Measurements from ENCODE around the gene GYPA.
"Not testable (repeated sequence)": the region's sequence is repeated elsewhere in the genome, so short reads cannot be mapped to it uniquely, and the experiment has no call there.

Gene GYPA

GRCh38 chr4:144128709-144129320, 11.7 kb downstream of the GYPA start:
- not testable (repeated sequence) for DNase-seq (ENCODE audit: low read depth)

DNA sequence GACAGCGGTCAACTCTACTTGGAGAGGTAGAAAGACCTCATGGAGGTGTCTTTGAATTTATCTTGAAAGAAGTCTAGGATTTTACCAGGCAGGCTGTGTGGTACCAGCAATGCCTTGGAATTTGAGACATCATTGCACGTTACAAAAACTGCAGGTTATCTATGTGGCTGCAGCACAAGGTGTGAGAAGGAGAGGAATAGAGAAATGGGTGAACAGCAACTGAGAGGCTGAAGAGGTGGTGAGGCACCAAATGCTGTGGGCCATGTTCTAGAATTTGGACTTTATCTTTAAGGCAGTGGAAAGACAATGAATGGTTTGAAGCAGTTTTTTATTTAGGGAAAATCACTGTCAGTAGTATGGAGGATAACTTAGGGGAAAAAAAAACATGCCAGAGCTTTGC, 15.4 kb downstream of the GYPA start:
- not testable (repeated sequence) for DNase-seq (ENCODE audit: low read depth)

GRCh38 chr4:144123982-144124635, 16.4 kb downstream of the GYPA start:
- not testable (repeated sequence) for DNase-seq (ENCODE audit: low read depth)

GRCh38 chr4:144123269-144123668, 17.2 kb downstream of the GYPA start:
- DNase-seq (ENCODE audit: low read depth) = not testable (repeated sequence)

- DNase-seq (ENCODE audit: low read depth) = not testable (repeated sequence)
Measured at GRCh38 chr4:144119752-144120151, 20.8 kb downstream of the GYPA start.

GRCh38 chr4:144115519-144115918, 25.0 kb downstream of the GYPA start:
- DNase-seq (ENCODE audit: low read depth) = no peak

DNA sequence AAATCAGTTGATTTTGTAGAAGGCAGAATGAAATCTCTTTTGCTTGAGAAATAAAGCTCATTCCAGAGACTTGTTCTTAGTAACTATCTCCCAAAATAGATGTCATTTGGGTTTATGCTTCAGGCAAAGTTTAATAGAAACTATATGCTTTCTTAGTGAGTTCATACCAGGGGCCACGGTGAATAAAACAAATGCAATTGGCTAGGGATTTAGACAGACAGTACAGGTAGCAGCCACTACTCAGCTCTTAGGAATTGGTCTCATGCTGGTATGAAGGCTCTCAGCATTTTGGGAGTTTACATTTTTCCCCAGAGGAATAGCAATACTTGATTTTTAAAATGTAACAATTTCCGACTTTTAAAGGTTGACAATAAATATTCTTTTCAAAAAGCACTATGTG, 27.0 kb downstream of the GYPA start:
- DNase-seq (ENCODE audit: low read depth) = no peak

DNA sequence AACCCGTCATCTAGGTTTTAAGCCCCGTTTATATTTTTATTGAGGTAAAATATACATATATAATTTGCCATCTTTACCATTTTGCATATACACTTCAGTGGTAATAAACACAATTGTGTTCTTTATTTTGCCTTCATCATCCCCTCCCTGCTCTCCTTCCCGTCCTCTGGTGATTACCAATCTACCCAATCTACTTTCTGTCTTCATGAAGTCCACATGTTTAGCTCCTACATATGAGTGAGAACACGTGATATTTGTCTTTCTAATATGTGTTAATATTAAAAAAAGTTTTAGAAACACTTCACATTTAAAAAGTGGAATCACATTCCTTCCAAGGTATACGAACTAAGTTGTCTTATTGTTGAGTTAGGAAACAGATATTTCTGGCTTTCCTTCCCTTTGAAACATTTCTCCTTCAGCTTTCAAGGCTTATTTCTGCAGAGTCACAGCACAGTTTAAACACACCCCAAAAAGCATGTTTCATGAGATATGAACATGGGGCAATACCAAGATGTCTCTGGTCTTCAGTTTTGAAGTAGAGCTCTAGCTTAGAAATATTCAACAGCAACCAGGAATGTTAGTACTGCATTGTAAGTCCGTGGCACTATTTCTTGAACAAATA, 35.9 kb downstream of the GYPA start:
- DNase-seq (ENCODE audit: low read depth) = no peak

DNA sequence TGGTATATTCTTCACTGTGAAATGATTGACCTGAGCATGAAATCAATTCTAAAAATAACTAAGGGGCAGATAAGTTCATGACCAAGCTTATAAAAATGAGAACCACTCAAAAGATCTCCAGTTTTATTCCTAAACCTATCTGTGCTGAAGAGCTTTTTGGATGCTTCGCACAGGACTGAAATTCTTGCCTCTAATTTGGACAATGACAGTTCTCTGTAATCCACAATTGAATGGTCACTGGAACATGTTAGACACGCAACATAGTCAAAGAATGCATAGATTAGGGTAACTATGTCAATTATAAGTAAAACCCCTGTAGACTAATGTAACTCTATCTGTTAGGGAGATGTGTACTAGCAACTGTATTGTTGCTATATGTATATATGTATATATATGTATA, 42.7 kb downstream of the GYPA start:
- DNase-seq (ENCODE audit: low read depth) = not testable (repeated sequence)

GRCh38 chr4:144093995-144094394, 46.5 kb downstream of the GYPA start:
- DNase-seq (ENCODE audit: low read depth) = not testable (repeated sequence)

DNA sequence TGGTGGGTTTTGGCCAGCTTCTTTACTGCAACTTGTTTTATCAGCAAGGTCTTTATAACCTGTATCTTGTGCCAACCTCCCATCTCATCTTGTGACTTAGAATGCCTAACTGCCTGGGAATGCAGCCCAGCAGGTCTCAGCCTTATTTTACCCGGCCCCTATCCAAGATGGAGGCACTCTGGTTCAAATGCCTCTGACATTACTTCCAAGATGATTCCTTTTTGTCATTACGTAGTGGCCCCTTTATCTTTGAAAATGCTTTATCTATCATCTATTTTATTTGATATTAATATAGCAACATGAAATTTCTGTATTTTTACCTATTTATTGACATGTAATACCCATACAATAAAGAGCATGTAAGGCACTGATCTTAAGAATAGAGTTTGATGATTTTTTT, 49.3 kb downstream of the GYPA start:
- DNase-seq (ENCODE audit: low read depth) = not testable (repeated sequence)

GRCh38 chr4:144090744-144091143, 49.8 kb downstream of the GYPA start:
- no peak for DNase-seq (ENCODE audit: low read depth)

DNA sequence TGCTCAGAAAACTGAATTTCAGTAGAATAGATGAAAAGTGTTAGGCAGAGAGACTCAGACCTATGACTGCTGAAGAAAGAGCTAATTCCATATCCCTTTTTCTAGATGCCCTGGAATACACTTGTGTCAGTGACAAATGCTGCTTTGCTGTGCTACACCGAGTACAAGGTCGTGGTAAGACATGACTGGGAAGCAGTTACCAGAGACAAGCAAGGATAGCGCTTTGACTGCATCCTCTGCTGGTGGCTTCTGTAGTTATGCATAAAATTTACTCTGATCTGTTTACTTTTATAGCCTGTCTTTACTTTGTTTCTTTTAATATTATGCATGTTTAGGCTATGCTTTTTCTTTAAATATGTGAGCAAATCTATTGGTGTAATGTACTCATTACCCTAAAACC, 58.5 kb downstream of the GYPA start:
- not testable (repeated sequence) for DNase-seq (ENCODE audit: low read depth)

GRCh38 chr4:144080135-144080534, 60.4 kb downstream of the GYPA start:
- not testable (repeated sequence) for DNase-seq (ENCODE audit: low read depth)

DNA sequence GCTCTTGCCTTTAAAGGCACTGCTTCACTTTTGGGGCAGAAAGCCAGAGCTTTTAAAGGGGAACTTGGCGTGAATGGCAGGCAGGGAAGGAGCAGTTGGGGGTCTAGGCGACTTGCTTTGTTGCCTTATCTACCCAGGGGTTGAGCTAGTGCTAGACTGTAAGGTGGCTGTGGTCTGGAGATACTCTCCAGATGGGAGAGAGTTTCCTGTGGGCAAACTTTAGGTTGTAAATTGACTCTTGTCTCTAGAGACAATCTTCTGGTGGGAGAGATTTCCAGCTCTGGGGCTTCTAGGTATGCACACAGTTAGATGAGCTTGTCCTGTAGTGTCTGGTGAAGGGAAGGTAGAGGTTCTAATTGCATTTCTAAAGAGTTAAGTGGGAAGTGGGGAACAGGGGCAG, 61.8 kb downstream of the GYPA start:
- DNase-seq (ENCODE audit: low read depth) = not testable (repeated sequence)

- DNase-seq (ENCODE audit: low read depth) = not testable (repeated sequence)
Measured at GRCh38 chr4:144061556-144061955, 79.0 kb downstream of the GYPA start.

DNA sequence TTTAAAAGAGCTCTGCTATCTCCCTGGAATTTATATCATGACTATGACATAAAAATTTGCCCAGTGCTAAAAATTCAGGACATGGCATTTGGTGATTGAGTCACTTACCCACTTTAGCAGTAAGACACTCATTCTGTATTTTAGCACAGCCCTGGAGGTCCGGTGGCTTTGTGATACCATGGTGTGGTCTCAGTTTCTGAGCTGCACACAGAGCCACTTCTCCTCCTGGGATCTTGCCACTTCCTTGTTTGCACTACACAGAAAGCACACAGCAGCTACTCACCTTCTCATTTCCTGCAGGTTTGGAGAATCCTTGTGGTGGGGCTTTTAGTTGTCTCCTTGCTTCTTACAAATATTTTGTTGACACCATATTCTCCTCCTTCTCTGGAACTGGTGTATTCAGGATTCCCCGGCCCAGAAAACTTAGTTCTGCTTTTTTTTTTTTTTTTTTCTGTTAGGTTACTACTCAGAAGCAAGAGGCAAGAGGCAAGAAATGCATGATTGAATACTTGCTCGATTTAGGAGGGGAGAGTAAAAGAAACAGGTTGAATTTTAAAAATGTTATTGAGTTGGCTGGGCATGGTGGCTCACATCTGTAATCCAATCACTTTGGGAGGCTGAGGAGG, 80.2 kb downstream of the GYPA start:
- DNase-seq (ENCODE audit: low read depth) = not testable (repeated sequence)
